SK-N-SH treated with all-trans-retinoic acid at 6 μM for 48 hours (cell line): ENCODE data around the gene FASN.

Experiments
- ATAC-seq: fragments of 200-7000 bp; cut with Tn5 transposase; 3 replicates; pipeline ENCODE4 v1.9.1; 2020; ENCODE audit warnings: mild to moderate bottlenecking, moderate library complexity
- ARNTL ChIP-seq: fragments of 450-650 bp; formaldehyde crosslinking; IDR thresholded peaks from 2 replicates; pipeline ENCODE4 v1.5.0; 2020; ENCODE audit warnings: low read depth, mild to moderate bottlenecking, moderate library complexity, borderline replicate concordance
- BACH2 ChIP-seq: fragments of 250-450 bp; sonication (Bioruptor Pico); IDR thresholded peaks from 2 replicates; pipeline ENCODE4 v1.9.0; 2021; ENCODE audit warnings: mild to moderate bottlenecking, borderline replicate concordance
- CREB5 ChIP-seq: fragments of 250-450 bp; sonication (Bioruptor Pico); IDR thresholded peaks from 2 replicates; pipeline ENCODE4 v1.5.1; 2020; ENCODE audit warnings: low read depth, mild to moderate bottlenecking, moderate library complexity
- CSDC2 ChIP-seq: fragments of 250-450 bp; sonication (Bioruptor Pico); IDR thresholded peaks from 2 replicates; pipeline ENCODE4 v1.5.0; 2020; ENCODE audit warnings: mild to moderate bottlenecking, moderate library complexity
- CSRNP3 ChIP-seq: fragments of 250-450 bp; sonication (Bioruptor Pico); IDR thresholded peaks from 2 replicates; pipeline ENCODE4 v1.5.1; 2021; ENCODE audit warnings: mild to moderate bottlenecking, moderate library complexity
- ESRRG ChIP-seq: fragments of 250-450 bp; sonication (Bioruptor Pico); IDR thresholded peaks from 2 replicates; pipeline ENCODE4 v1.6.1; 2021; ENCODE audit warnings: mild to moderate bottlenecking
- GLIS3 ChIP-seq: fragments of 250-450 bp; sonication (Bioruptor Pico); IDR thresholded peaks from 2 replicates; pipeline ENCODE4 v1.5.0; 2020; ENCODE audit warnings: mild to moderate bottlenecking, moderate library complexity
- ISL1 ChIP-seq: fragments of 250-450 bp; sonication (Bioruptor Pico); IDR thresholded peaks from 2 replicates; pipeline ENCODE4 v2.1.2; 2022; ENCODE audit warnings: mild to moderate bottlenecking, moderate library complexity
- OSR1 ChIP-seq: fragments of 250-450 bp; sonication (Bioruptor Pico); IDR thresholded peaks from 2 replicates; pipeline ENCODE4 v1.8.0; 2022; ENCODE audit warnings: moderate library complexity, mild to moderate bottlenecking, inconsistent platforms
- POU6F1 ChIP-seq: fragments of 250-450 bp; sonication (Bioruptor Pico); IDR thresholded peaks from 2 replicates; pipeline ENCODE4 v1.8.0; 2021; ENCODE audit warnings: low read depth, mild to moderate bottlenecking, moderate library complexity, borderline replicate concordance
- PPARA ChIP-seq: fragments of 250-450 bp; sonication (Bioruptor Pico); IDR thresholded peaks from 2 replicates; pipeline ENCODE4 v1.5.0; 2020; ENCODE audit warnings: mild to moderate bottlenecking, borderline replicate concordance
- RARB ChIP-seq: fragments of 250-450 bp; sonication (Bioruptor Pico); IDR thresholded peaks from 2 replicates; pipeline ENCODE4 v1.8.0; 2021; ENCODE audit warnings: mild to moderate bottlenecking, moderate library complexity
- TCF4 ChIP-seq: fragments of 250-450 bp; sonication (Bioruptor Pico); IDR thresholded peaks from 2 replicates; pipeline ENCODE4 v1.8.0; 2021; ENCODE audit warnings: mild to moderate bottlenecking, moderate library complexity, borderline replicate concordance
- TOX ChIP-seq: fragments of 250-450 bp; sonication (Bioruptor Pico); IDR thresholded peaks from 2 replicates; pipeline ENCODE4 v1.8.0; 2021; ENCODE audit warnings: mild to moderate bottlenecking, moderate library complexity, borderline replicate concordance
- TSHZ2 ChIP-seq: fragments of 250-450 bp; sonication (Bioruptor Pico); IDR thresholded peaks from 2 replicates; pipeline ENCODE4 v1.5.0; 2020; ENCODE audit warnings: mild to moderate bottlenecking, moderate library complexity
- ZC3H10 ChIP-seq: fragments of 250-450 bp; sonication (Bioruptor Pico); IDR thresholded peaks from 2 replicates; pipeline ENCODE4 v1.5.1; 2021; ENCODE audit warnings: mild to moderate bottlenecking, moderate library complexity
- ZFP3 ChIP-seq: fragments of 250-450 bp; sonication (Bioruptor Pico); IDR thresholded peaks from 2 replicates; pipeline ENCODE4 v1.5.0; 2020; ENCODE audit warnings: mild to moderate bottlenecking, moderate library complexity
- ZFP30 ChIP-seq: fragments of 450-650 bp; formaldehyde crosslinking; IDR thresholded peaks from 2 replicates; pipeline ENCODE4 v1.5.0; 2022; ENCODE audit warnings: mild to moderate bottlenecking, moderate library complexity
- ZNF565 ChIP-seq: fragments of 450-650 bp; formaldehyde crosslinking; conservative IDR thresholded peaks from 2 replicates; pipeline ENCODE4 v1.5.0; 2020; ENCODE audit warnings: low read depth, mild to moderate bottlenecking, moderate library complexity
- ZNF70 ChIP-seq: fragments of 450-650 bp; formaldehyde crosslinking; IDR thresholded peaks from 2 replicates; pipeline ENCODE4 v1.5.0; 2020; ENCODE audit warnings: mild to moderate bottlenecking, moderate library complexity
- ZNF8 ChIP-seq: fragments of 450-650 bp; formaldehyde crosslinking; IDR thresholded peaks from 2 replicates; pipeline ENCODE4 v1.5.0; 2020; ENCODE audit warnings: mild to moderate bottlenecking, moderate library complexity

FASN gene

GRCh38 chr17:82117139-82118090, 19.4 kb upstream of the FASN start:
- TF ChIP-seq ZNF70 (CRISPR knock-in tag) (no peak), RARB (CRISPR knock-in tag) (no peak), GLIS3 (CRISPR knock-in tag) (no peak), ARNTL (CRISPR knock-in tag) (no peak), ESRRG (CRISPR knock-in tag) (no peak), ISL1 (CRISPR knock-in tag) (no peak), POU6F1 (CRISPR knock-in tag) (no peak), CSRNP3 (no peak), BACH2 (CRISPR knock-in tag) (no peak), CSDC2 (CRISPR knock-in tag) (no peak), ZFP30 (CRISPR knock-in tag) (no peak), TSHZ2 (CRISPR knock-in tag) (no peak), OSR1 (CRISPR knock-in tag) (no peak), ZC3H10 (CRISPR knock-in tag) (no peak), ZNF8 (CRISPR knock-in tag) (no peak), TOX (no peak)
- ATAC-seq: no peak

GRCh38 chr17:82116246-82116645, 18.2 kb upstream of the FASN start:
- TF ChIP-seq BACH2 (CRISPR knock-in tag) (no peak), ARNTL (CRISPR knock-in tag) (no peak), ZNF565 (CRISPR knock-in tag) (no peak), CREB5 (CRISPR knock-in tag) (no peak), CSRNP3 (no peak), TCF4 (CRISPR knock-in tag) (no peak), TSHZ2 (CRISPR knock-in tag) (no peak), ZFP3 (CRISPR knock-in tag) (no peak), TOX (no peak), ESRRG (CRISPR knock-in tag) (no peak), ISL1 (CRISPR knock-in tag) (no peak), PPARA (CRISPR knock-in tag) (no peak), GLIS3 (CRISPR knock-in tag) (no peak), RARB (CRISPR knock-in tag) (no peak), ZFP30 (CRISPR knock-in tag) (no peak), ZNF8 (CRISPR knock-in tag) (no peak)
- ATAC-seq: no peak
